Sigmoid colon (tissue), 4 donors: ENCODE measurements around the gene WIPF3.
A peak's percentile ranks its signal among the peaks of the same experiment; 100 is the strongest.

Source experiments
- POLR2A ChIP-seq, 2 donors: fragments of 450-650 bp; IDR thresholded peaks; one replicate each; pipeline ENCODE4 v1.6.1; 2016; ENCODE audit warnings: antibody characterized with exemption in 2 of 2, mild to moderate bottlenecking in 2 of 2, moderate library complexity in 2 of 2
- POLR2AphosphoS5 ChIP-seq, 4 donors: sonication (generic); formaldehyde crosslinking; IDR thresholded peaks; one replicate each; pipeline ENCODE4 v1.6.1; 2017; ENCODE audit warnings: antibody characterized with exemption in 4 of 4
- TF ChIP-seq, protein P1 (sequence below), 4 experiments: fragments of 450-650 bp in 3 of 4; fragments of 200-600 bp in 1 of 4; IDR thresholded peaks; one replicate each; pipeline ENCODE4 v1.5.1; 2016 to 2019; ENCODE audit warnings: antibody characterized with exemption in 4 of 4, mild to moderate bottlenecking in 3 of 4, moderate library complexity in 2 of 4

DNA sequence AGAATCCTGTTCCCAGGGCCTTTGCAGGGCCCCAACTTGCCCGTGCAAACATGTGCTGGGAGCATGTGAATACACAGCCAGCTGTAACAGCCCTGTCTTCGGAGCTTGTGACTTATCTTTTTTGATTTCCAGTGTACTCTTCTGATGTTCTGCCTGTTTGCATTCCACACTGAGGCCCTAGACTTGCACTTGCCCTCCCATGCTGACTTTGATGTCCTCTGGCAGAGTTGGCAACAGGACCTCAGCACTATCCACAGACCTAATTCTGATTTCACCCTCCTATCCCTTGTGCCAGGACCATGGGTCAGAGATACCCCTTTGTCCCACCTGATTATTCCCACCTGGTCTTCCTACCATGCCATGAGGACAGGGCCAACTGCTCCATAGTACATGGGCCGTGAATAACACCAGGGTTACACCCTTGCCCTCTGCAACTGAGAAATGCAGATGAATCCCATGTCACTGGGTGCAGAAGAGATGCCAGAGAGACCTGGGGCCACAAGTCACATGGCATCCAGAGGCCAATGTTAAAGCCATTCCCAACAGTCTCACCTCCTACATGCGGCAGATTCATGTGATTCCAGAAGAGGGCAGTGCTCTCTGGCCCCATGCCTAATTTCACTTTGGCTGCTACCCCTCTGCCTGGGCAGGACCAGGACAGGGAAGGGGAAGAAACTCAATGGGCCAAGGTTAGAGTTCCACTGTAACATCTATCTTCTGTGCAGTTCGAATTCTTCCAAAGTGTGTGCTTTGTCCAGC lies 140.3 kb downstream of the WIPF3 start:
- TF ChIP-seq, protein P1, sequence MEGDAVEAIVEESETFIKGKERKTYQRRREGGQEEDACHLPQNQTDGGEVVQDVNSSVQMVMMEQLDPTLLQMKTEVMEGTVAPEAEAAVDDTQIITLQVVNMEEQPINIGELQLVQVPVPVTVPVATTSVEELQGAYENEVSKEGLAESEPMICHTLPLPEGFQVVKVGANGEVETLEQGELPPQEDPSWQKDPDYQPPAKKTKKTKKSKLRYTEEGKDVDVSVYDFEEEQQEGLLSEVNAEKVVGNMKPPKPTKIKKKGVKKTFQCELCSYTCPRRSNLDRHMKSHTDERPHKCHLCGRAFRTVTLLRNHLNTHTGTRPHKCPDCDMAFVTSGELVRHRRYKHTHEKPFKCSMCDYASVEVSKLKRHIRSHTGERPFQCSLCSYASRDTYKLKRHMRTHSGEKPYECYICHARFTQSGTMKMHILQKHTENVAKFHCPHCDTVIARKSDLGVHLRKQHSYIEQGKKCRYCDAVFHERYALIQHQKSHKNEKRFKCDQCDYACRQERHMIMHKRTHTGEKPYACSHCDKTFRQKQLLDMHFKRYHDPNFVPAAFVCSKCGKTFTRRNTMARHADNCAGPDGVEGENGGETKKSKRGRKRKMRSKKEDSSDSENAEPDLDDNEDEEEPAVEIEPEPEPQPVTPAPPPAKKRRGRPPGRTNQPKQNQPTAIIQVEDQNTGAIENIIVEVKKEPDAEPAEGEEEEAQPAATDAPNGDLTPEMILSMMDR (IDR thresholded peaks at IDR 0.05), result peak in 1 of 4 experiments; percentile 9
- TF ChIP-seq POLR2A (IDR thresholded peaks at IDR 0.05) (no peak), POLR2AphosphoS5 (IDR thresholded peaks at IDR 0.05) (peak in 2 of 4 donors; percentile 23)
